SK-N-SH treated with all-trans-retinoic acid at 6 μM for 48 hours (cell line): ENCODE data around the gene SPIN4.

ENCODE experiments used
- ATAC-seq: fragments of 200-7000 bp; cut with Tn5 transposase; 3 replicates; pipeline ENCODE4 v1.9.1; 2020; ENCODE audit warnings: mild to moderate bottlenecking, moderate library complexity
- ARNTL ChIP-seq: fragments of 450-650 bp; formaldehyde crosslinking; IDR thresholded peaks from 2 replicates; pipeline ENCODE4 v1.5.0; 2020; ENCODE audit warnings: low read depth, mild to moderate bottlenecking, moderate library complexity, borderline replicate concordance
- CSRNP3 ChIP-seq: fragments of 250-450 bp; sonication (Bioruptor Pico); IDR thresholded peaks from 2 replicates; pipeline ENCODE4 v1.5.1; 2021; ENCODE audit warnings: mild to moderate bottlenecking, moderate library complexity
- ISL1 ChIP-seq: fragments of 250-450 bp; sonication (Bioruptor Pico); IDR thresholded peaks from 2 replicates; pipeline ENCODE4 v2.1.2; 2022; ENCODE audit warnings: mild to moderate bottlenecking, moderate library complexity
- OSR1 ChIP-seq: fragments of 250-450 bp; sonication (Bioruptor Pico); IDR thresholded peaks from 2 replicates; pipeline ENCODE4 v1.8.0; 2022; ENCODE audit warnings: moderate library complexity, mild to moderate bottlenecking, inconsistent platforms
- POU6F1 ChIP-seq: fragments of 250-450 bp; sonication (Bioruptor Pico); IDR thresholded peaks from 2 replicates; pipeline ENCODE4 v1.8.0; 2021; ENCODE audit warnings: low read depth, mild to moderate bottlenecking, moderate library complexity, borderline replicate concordance
- SNAI2 ChIP-seq: fragments of 250-450 bp; sonication (Bioruptor Pico); IDR thresholded peaks from 2 replicates; pipeline ENCODE4 v1.5.0; 2020; ENCODE audit warnings: mild to moderate bottlenecking, moderate library complexity
- TCF4 ChIP-seq: fragments of 250-450 bp; sonication (Bioruptor Pico); IDR thresholded peaks from 2 replicates; pipeline ENCODE4 v1.8.0; 2021; ENCODE audit warnings: mild to moderate bottlenecking, moderate library complexity, borderline replicate concordance
- TSHZ2 ChIP-seq: fragments of 250-450 bp; sonication (Bioruptor Pico); IDR thresholded peaks from 2 replicates; pipeline ENCODE4 v1.5.0; 2020; ENCODE audit warnings: mild to moderate bottlenecking, moderate library complexity
- ZC3H10 ChIP-seq: fragments of 250-450 bp; sonication (Bioruptor Pico); IDR thresholded peaks from 2 replicates; pipeline ENCODE4 v1.5.1; 2021; ENCODE audit warnings: mild to moderate bottlenecking, moderate library complexity
- ZFP3 ChIP-seq: fragments of 250-450 bp; sonication (Bioruptor Pico); IDR thresholded peaks from 2 replicates; pipeline ENCODE4 v1.5.0; 2020; ENCODE audit warnings: mild to moderate bottlenecking, moderate library complexity
- ZNF565 ChIP-seq: fragments of 450-650 bp; formaldehyde crosslinking; conservative IDR thresholded peaks from 2 replicates; pipeline ENCODE4 v1.5.0; 2020; ENCODE audit warnings: low read depth, mild to moderate bottlenecking, moderate library complexity
- ZNF8 ChIP-seq: fragments of 450-650 bp; formaldehyde crosslinking; IDR thresholded peaks from 2 replicates; pipeline ENCODE4 v1.5.0; 2020; ENCODE audit warnings: mild to moderate bottlenecking, moderate library complexity
- TF ChIP-seq, protein P1 (sequence below): fragments of 250-450 bp; sonication (Bioruptor Pico); IDR thresholded peaks from 2 replicates; pipeline ENCODE4 v1.8.0; 2020; ENCODE audit warnings: mild to moderate bottlenecking, moderate library complexity, borderline replicate concordance

Gene SPIN4

GRCh38 chrX:63299596-63299995 is 51.5 kb downstream of the SPIN4 start:
- TF ChIP-seq ZC3H10 (CRISPR knock-in tag) (no peak), ISL1 (no peak), TSHZ2 (CRISPR knock-in tag) (no peak), SNAI2 (no peak), TCF4 (CRISPR knock-in tag) (no peak), ZFP3 (CRISPR knock-in tag) (no peak), POU6F1 (no peak), ZNF565 (no peak), OSR1 (CRISPR knock-in tag) (no peak), CSRNP3 (CRISPR knock-in tag) (no peak), ZNF8 (CRISPR knock-in tag) (no peak), ARNTL (CRISPR knock-in tag) (no peak)
- TF ChIP-seq, protein P1, sequence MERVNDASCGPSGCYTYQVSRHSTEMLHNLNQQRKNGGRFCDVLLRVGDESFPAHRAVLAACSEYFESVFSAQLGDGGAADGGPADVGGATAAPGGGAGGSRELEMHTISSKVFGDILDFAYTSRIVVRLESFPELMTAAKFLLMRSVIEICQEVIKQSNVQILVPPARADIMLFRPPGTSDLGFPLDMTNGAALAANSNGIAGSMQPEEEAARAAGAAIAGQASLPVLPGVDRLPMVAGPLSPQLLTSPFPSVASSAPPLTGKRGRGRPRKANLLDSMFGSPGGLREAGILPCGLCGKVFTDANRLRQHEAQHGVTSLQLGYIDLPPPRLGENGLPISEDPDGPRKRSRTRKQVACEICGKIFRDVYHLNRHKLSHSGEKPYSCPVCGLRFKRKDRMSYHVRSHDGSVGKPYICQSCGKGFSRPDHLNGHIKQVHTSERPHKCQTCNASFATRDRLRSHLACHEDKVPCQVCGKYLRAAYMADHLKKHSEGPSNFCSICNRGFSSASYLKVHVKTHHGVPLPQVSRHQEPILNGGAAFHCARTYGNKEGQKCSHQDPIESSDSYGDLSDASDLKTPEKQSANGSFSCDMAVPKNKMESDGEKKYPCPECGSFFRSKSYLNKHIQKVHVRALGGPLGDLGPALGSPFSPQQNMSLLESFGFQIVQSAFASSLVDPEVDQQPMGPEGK (CRISPR knock-in tag), result no peak
- TF ChIP-seq, all 23 proteins: peak for 0
- ATAC-seq, result no peak
